GM18868 (cell line): ENCODE measurements around the gene CDK11A.
"Not testable (repeated sequence)": the region's sequence is repeated elsewhere in the genome, so short reads cannot be mapped to it uniquely, and the experiment has no call there.

ENCODE experiments used
- ATAC-seq: cut with Tn5 transposase; IDR thresholded peaks from one replicate; pipeline ENCODE4 v1.9.1; 2021; ENCODE audit warnings: mild to moderate bottlenecking, moderate library complexity; ENCODE audit not compliant: unreplicated experiment

The CDK11A gene

DNA sequence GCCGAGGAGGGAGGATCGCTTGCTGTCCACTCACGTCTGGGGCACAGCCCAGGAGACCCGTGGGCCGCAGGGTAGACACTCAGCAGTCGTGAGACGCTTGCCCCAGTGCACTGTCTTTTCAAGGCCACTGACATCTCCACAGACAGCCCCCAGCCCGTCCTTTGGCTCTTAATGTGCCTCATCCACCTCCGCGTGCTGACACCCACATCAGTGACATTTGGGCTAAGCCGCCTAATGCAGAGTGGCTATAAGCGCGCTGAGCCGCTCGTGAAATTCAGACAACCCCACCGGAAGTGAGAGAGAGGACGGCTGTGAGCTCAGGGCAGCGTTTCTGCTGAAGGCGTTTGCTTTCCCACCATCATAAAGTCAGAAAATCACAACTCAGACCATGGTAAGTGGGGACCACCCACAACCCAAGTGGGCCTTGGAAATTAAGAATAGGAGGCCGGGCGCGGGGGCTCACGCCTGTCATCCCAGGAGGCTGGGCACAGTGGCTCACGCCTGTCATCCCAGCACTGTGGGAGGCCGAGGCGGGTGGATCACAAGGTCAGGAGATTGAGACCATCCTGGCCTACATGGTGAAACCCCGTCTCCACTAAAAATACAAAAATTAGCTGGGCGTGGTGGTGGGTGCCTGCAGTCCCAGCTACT lies 40.0 kb downstream of the CDK11A start:
- no peak for ATAC-seq

DNA sequence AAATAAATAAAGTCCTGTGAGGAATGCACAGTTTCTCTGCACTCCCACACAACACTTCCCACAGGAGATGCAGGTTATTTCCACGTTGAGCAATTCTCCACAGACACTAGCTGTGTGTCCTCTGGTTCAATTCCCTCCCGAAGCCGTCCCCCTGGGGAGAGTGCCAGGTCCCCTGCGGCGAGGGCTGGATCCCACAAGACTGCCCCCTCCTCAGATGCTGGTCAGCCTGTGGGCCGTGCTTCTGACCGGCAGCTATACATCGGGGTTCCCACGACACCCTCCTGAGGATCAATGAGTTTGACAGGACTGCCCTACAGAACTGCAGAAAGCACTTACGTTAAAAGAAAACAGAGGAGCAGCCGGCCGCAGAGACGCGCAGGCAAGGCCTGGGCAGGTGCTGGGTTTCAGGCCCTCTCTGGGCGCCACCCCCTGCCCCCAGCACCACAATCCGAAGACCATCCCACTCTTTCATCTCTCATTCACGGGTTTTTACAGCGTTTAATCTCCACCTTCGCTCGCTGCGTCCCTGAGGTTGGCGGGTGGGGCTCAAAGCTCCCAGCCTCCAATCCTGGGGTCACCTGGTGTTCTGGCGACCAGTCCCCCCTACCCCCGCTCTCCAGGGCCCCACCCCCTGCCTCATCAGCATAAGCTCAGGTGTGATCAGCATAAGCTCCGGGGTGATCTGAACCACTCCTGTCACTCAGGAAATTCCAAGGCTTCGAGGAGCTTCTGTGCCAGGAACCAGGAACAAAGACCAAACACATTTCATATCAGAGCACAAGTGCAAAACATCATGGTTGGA lies 40.9 kb downstream of the CDK11A start:
- no peak for ATAC-seq

DNA sequence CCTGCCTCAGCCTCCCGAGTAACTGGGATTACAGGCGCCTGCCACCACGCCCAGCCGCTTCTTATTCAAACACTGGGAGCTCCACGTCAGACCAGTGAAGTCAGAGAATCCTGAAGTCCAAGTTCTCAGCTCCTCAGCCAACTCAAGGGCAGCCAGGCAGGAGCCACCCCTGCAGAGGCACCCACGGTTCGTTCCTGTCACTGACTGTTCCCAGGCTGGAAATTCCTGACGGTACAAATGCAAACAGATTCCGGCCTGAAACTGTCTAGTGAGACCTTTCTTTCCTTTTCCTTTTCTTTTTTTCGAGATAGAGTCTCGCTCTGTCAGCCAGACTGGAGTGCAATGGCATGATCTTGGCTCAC lies 43.3 kb downstream of the CDK11A start:
- ATAC-seq: no peak

- ATAC-seq: no peak
Observed at GRCh38 chr1:1680031-1680911, 43.9 kb downstream of the CDK11A start.

DNA sequence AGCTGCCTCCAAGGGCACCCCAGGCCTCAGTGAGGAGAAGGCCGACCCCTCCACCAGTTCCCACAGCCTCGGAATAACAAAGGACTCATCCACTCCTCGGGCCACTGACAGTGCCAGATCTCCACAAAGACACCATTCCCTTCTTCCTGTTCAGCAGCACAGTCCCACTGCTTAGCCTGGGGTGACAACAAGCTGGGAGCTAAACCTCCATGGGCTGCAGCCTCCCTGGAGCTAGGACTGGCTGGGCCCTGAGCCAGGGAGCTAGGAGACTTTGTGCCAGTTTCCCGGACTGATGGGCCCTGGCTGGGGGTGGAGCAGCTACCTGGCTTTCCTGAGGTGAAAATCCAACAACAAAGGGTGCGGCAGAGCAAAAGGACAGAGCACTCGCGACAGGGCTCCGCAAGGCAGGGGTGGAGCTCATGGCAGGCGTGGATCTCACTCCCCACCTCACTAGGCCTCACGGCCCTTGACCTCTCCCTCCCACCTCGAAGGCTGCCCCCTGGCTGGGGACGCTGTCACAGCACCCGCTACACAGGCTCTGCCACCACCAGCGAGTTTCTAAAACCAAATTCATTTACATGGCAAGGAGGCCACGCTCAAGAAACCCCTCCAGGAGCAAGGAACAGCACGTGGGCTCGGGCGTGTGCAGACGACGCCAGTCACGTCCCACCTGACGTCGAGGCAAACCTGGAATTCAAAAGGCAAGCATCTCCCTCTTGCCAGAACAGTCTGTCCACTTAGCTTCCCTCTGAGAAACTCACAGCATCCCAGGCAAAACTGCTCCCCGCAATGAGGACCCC lies 45.4 kb downstream of the CDK11A start:
- ATAC-seq: peak; percentile 37

- ATAC-seq: peak; percentile 61
Observed at GRCh38 chr1:1677718-1678580, 46.2 kb downstream of the CDK11A start.

DNA sequence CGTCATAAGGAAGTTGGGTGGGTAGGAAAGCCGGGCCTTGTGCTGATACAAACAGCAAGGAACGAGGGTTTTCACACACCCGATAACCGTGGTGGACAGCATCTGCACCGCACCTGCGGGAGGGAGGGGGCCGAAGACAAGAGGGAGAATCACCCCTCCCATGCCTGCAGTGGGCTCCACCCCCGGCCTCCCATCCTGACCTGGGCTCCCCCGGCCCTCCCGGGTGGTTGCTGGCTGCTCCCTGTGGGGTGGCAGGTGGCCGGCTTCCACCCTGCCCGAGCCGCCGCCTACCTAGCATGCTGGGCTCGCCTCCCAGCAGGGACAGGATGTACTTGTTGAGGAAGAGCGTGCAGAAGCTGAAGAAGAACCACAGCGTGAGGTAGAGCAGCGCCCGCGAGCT lies 48.1 kb downstream of the CDK11A start:
- ATAC-seq: not testable (repeated sequence)

- not testable (repeated sequence) for ATAC-seq
Observed at GRCh38 chr1:1675218-1675617, 48.9 kb downstream of the CDK11A start.

DNA sequence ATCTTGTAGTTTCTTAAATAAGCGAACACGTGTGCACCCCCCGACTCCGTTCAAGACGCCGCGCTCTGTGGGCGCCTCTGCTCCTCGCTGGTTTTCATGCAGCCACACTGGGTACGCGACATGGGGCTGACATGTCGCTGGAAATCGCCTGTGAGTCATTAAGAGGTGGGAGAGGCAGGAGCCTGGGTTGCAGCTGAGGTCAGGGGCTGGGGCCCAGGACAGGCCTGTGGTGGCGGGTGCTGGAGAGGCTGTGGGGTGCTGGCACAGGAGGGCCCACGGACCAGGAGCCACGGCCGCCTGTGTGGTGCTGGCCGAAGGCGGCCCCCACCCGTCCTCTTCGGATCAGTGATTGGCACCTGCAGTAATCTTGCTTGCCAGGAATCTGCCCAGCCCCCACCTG lies 49.4 kb downstream of the CDK11A start:
- ATAC-seq: not testable (repeated sequence)

GRCh38 chr1:1672181-1672965 lies 51.8 kb downstream of the CDK11A start:
- ATAC-seq: no peak

DNA sequence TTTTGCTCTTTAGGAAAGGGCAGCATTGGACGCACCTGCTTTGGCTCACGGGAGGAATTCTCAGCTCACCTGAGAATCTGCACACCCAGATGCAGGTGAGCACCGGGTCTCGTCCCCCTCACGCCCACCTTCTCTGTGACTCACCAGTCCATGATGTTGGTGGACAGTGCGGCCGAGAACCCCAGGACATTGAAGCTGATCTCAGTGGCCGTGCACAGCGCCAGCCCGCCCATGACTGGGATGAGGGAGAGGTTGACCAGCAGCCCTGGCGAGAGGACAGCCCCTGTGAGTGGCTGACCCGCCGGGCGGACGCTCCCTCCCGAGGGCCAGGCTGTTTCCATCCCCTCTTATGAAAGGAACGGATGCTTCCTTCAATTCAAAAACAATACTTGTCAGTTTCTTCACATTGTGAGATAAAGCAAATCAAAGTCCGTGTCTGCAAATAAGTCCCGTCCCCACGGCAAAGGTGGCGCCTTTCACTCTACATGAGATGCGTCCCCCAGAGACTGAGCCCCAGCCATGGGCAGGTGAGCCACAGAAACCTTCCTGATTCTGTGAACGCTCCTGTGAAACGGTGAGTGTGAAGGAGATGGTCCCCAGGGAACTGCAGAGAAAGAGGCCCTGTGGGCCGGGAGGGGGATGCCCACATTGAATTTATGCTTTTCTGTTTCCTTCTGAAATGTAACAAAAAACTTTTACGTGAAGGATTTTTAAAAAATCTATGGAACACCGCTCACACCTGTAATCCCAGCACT lies 52.6 kb downstream of the CDK11A start:
- no peak for ATAC-seq

GRCh38 chr1:1670866-1671265 lies 53.3 kb downstream of the CDK11A start:
- ATAC-seq: no peak

DNA sequence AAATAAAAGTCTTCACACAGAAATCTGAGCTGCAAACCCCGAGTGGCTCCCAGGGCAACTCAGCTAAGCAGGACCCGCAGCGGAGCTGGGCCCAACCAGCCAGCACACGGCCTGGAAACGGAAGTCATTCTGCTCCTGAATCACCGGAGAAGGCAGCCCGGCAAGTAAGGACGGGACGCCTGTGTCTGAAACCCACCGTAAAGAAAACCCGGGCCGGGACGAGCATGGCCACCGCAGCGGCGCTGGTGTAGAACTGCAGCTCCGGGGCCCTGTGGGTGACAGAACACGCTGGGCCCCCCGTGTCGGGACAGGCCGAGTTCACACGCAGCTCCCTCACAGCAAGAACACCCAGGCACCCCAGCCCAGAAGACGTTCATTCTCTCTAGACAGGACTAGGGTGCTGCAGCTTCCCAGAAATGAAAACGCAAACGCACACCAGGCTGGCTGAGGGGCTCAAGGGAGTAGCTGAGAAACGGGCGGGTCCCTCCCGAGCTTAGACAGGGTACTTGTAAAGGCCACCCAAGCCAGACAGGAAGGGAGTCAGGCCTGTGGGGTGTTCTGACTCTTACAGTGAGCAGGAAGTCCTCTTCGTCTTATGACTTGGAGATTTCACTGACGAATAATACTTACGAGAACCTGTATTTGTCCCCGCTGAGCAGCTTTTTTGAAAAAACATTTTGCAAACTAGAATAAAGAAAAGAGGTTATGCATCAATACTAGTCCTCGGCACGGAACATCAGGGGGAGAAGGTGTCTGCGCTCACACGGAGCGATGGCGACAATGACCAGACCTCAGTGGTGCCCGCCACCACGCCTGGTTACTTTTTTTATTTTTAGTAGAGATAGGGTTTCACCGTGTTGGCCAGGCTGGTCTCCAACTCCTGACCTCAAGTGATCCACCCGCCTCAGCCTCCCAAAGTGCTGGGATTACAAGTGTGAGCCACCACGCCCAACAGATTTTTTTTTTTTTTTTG lies 54.4 kb downstream of the CDK11A start:
- no peak for ATAC-seq

DNA sequence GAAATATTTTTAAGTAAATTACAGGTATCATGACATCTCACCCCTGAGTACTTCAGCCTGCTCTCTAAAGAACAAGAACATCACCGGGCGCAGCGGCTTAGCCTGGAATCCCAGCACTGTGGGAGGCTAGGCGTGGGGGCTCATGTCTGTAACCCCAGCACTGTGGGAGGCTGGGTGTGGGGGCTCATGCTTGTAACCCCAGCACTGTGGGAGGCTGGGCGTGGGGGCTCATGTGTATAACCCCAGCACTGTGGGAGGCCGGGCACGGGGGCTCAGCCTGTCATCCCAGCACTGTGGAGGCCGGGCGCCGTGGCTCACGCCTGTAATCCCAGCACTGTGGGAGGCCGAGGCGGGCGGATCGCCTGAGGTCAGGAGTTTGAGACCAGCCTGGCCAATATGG lies 57.6 kb downstream of the CDK11A start:
- no peak for ATAC-seq

DNA sequence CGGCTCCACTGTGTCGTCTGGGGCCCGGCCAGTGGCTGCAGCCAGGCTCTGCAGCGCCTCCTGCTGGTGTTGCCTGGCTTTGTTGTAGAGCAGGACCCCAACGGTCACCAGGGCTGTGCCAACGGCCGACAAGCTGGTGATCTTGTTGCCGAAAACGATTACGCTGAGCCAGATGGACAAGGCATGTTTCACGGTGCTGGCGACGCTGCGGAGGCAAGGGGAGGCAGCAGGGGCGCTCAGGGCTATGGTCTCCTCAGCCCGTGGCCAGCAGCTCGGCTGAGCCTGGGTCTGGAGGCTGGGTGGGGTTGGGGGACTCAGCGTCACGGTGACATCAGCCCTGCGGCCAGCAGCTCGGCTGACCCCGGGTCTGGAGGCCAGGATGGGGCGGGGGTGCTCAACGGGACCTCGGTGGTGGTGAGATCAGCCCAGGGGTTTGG lies 58.3 kb downstream of the CDK11A start:
- no peak for ATAC-seq

DNA sequence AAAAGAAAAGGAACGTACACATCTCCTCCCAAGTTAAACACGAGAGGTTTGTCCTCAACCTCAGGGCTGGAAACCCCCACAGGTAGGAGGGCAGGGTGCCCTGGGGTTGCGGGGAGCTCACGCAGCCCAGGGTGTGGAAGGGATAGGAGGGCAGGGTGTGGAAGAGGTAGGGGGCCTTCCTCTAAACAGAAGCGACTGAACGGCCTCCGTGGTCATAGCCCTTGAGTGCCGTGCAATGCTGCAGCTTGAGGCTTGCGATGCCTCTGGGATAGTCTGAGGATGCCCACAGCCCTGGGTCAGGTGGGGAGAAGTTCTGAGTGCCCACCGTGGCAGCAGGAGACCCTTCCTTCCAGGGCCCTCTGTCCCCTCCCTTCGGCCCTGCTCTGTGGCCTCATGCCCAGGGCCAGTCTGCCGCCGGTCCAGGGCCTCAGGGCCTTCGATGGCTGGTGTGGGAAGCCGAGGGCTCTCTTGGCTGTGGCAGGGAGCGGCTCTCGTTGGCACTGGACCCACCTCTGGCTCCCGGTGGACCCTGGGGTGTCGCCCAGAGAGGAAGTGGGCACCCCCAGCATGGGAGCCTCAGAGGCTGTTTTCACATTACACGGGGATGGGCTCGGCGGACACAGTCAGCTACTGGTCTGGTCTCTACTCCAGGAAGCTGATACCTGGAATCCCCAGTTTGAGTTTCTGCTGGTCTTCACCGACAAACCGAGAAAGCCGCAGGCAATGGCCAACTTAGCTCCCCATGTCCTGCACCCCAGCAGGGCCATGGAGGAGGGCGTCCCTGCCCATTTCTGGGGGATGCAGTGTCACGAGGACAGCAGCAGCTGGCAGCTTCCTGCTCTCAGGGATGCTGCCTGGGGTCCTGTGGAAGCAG lies 59.0 kb downstream of the CDK11A start:
- ATAC-seq: no peak
